IMR-90 (cell line): ENCODE data around the gene ZNF558. TPM values are rescaled to one million over a fixed set of nuclear protein-coding genes. Genes with fewer than 3 reads are reported as not detected.

Experiments
- ATAC-seq: fragments of 200-7000 bp; cut with Tn5 transposase; 2 replicates; pipeline ENCODE4 v1.9.1; 2020; ENCODE audit warnings: low read depth, mild to moderate bottlenecking, moderate library complexity
- BruUV-seq: library from RNA; stranded (reverse); fragments of 400-500 nt; replicated peaks from 2 replicates; lab custom pipeline; 2021; lab: Mats Ljungman, UMichigan
- CTCF ChIA-PET: fragments of 300-600 bp; formaldehyde crosslinking; extraction: SDS; loops from one replicate; lab custom pipeline; 2021; ENCODE audit warnings: antibody characterized with exemption; lab: Yijun Ruan, JAX
- POLR2A ChIA-PET: fragments of 300-600 bp; sonication (Branson Sonifier 250); formaldehyde crosslinking; loops from one replicate; lab custom pipeline; 2022; ENCODE audit warnings: antibody characterized with exemption; ENCODE audit not compliant: unreplicated experiment; lab: Charles Lee
- DNase-seq: peaks from one replicate; pipeline ENCODE4 v3.0.0; 2013
- H2AFZ ChIP-seq: replicated peaks from 2 replicates; pipeline ENCODE3; 2013; ENCODE audit warnings: low read length, mild to moderate bottlenecking; ENCODE audit not compliant: poor library complexity
- H2AK5ac ChIP-seq: 2 replicates; pipeline ENCODE4 v1.6.1; 2013; ENCODE audit warnings: low read depth, low read length, inconsistent platforms
- H2AK9ac ChIP-seq: replicated peaks from 2 replicates; pipeline ENCODE3; 2013; ENCODE audit warnings: mild to moderate bottlenecking, low read depth, low read length, moderate library complexity; ENCODE audit not compliant: poor library complexity
- H2BK120ac ChIP-seq: 2 replicates; pipeline ENCODE4 v1.6.1; 2013; ENCODE audit warnings: low read depth, low read length, inconsistent platforms
- H2BK15ac ChIP-seq: 3 replicates; pipeline ENCODE4 v1.6.1; 2013; ENCODE audit warnings: low read depth, low read length, inconsistent platforms
- H2BK20ac ChIP-seq: 2 replicates; pipeline ENCODE4 v1.6.1; 2013; ENCODE audit warnings: low read depth, mild to moderate bottlenecking, inconsistent platforms, low read length, moderate library complexity
- H2BK5ac ChIP-seq: 2 replicates; pipeline ENCODE4 v1.6.1; 2013; ENCODE audit warnings: mild to moderate bottlenecking, low read depth, low read length, inconsistent platforms; ENCODE audit not compliant: poor library complexity, severe bottlenecking
- H3K14ac ChIP-seq: replicated peaks from 2 replicates; pipeline ENCODE4 v1.6.1; 2013; ENCODE audit warnings: low read depth, low read length, inconsistent platforms
- H3K18ac ChIP-seq: 2 replicates; pipeline ENCODE4 v1.6.1; 2013; ENCODE audit warnings: low read depth, low read length, control low read depth
- H3K23ac ChIP-seq: 2 replicates; pipeline ENCODE4 v1.6.1; 2013; ENCODE audit warnings: low read depth, low read length, inconsistent platforms
- H3K27ac ChIP-seq: 2 replicates; pipeline ENCODE4 v1.5.1; 2013; ENCODE audit warnings: mild to moderate bottlenecking, control low read depth, low read length; ENCODE audit not compliant: insufficient read depth
- H3K27me3 ChIP-seq: 2 replicates; pipeline ENCODE4 v1.6.1; 2013; ENCODE audit warnings: low read length; ENCODE audit not compliant: control insufficient read depth, insufficient read depth
- H3K36me3 ChIP-seq: 2 replicates; pipeline ENCODE4 v1.6.1; 2013; ENCODE audit warnings: low read length, mixed read lengths; ENCODE audit not compliant: control insufficient read depth, insufficient read depth
- H3K4ac ChIP-seq: 2 replicates; pipeline ENCODE4 v1.6.1; 2013; ENCODE audit warnings: low read depth, low read length, inconsistent platforms
- H3K4me1 ChIP-seq: 2 replicates; pipeline ENCODE4 v1.6.1; 2013; ENCODE audit warnings: low read length, mixed read lengths; ENCODE audit not compliant: control insufficient read depth, insufficient read depth
- H3K4me2 ChIP-seq: 2 replicates; pipeline ENCODE4 v1.6.1; 2013; ENCODE audit warnings: low read depth, mild to moderate bottlenecking, control low read depth, low read length, moderate library complexity
- H3K4me3 ChIP-seq: 2 replicates; pipeline ENCODE4 v1.5.1; 2013; ENCODE audit warnings: low read depth, mild to moderate bottlenecking, control low read depth, low read length, moderate library complexity; ENCODE audit not compliant: insufficient read depth
- H3K56ac ChIP-seq: 2 replicates; pipeline ENCODE4 v1.6.1; 2013; ENCODE audit warnings: low read length, inconsistent platforms; ENCODE audit not compliant: insufficient read depth; ENCODE audit errors: extremely low read depth
- H3K79me1 ChIP-seq, 2 experiments: 2 replicates each; pipeline ENCODE4 v1.6.1; 2013; ENCODE audit warnings: low read length in 2 of 2, inconsistent platforms in 1 of 2, low read depth in 1 of 2
- H3K9ac ChIP-seq: 2 replicates; pipeline ENCODE4 v1.6.1; 2013; ENCODE audit warnings: low read depth, low read length, control low read depth
- H3K9me1 ChIP-seq: 2 replicates; pipeline ENCODE4 v1.6.1; 2013; ENCODE audit warnings: low read length, inconsistent platforms; ENCODE audit not compliant: insufficient read depth
- H3K9me3 ChIP-seq: 2 replicates; pipeline ENCODE4 v1.6.1; 2013; ENCODE audit warnings: low read length; ENCODE audit not compliant: control insufficient read depth, insufficient read depth
- H4K20me1 ChIP-seq: 2 replicates; pipeline ENCODE4 v1.6.1; 2013; ENCODE audit warnings: low read length, inconsistent platforms; ENCODE audit not compliant: insufficient read depth
- H4K5ac ChIP-seq: 2 replicates; pipeline ENCODE4 v1.6.1; 2013; ENCODE audit warnings: mild to moderate bottlenecking, low read depth, low read length, control low read depth
- H4K8ac ChIP-seq, 2 experiments: 2 replicates each; pipeline ENCODE4 v1.6.1; 2013; ENCODE audit warnings: low read depth in 2 of 2, low read length in 2 of 2, control low read depth in 1 of 2, inconsistent platforms in 1 of 2
- H4K91ac ChIP-seq: 2 replicates; pipeline ENCODE4 v1.6.1; 2013; ENCODE audit warnings: low read depth, low read length, inconsistent platforms; ENCODE audit not compliant: insufficient read depth
- BHLHE40 ChIP-seq: fragments of 150-350 bp; IDR thresholded peaks from 2 replicates; pipeline ENCODE4 v1.6.1; 2016; ENCODE audit warnings: mild to moderate bottlenecking, low read depth, low read length
- CEBPB ChIP-seq: IDR thresholded peaks from 2 replicates; pipeline ENCODE4 v1.6.1; 2012; ENCODE audit warnings: low read depth, low read length, improper control_type of control experiment
- CHD1 ChIP-seq: IDR thresholded peaks from 2 replicates; pipeline ENCODE4 v1.6.1; 2012; ENCODE audit warnings: low read depth, low read length, improper control_type of control experiment
- FOS ChIP-seq: fragments of 150-350 bp; IDR thresholded peaks from 2 replicates; pipeline ENCODE4 v1.6.1; 2016; ENCODE audit warnings: low read depth, low read length
- MAFK ChIP-seq: IDR thresholded peaks from 2 replicates; pipeline ENCODE4 v1.6.1; 2012; ENCODE audit warnings: low read depth, low read length, improper control_type of control experiment
- MAZ ChIP-seq: IDR thresholded peaks from 2 replicates; pipeline ENCODE4 v1.6.1; 2012; ENCODE audit warnings: low read depth, mild to moderate bottlenecking, low read length, improper control_type of control experiment, moderate library complexity, borderline replicate concordance
- MXI1 ChIP-seq: IDR thresholded peaks from 2 replicates; pipeline ENCODE4 v1.6.1; 2012; ENCODE audit warnings: low read depth, mild to moderate bottlenecking, low read length, moderate library complexity, borderline replicate concordance
- NFE2L2 ChIP-seq: fragments of 150-350 bp; IDR thresholded peaks from 2 replicates; pipeline ENCODE4 v1.6.1; 2016; ENCODE audit warnings: low read depth, mild to moderate bottlenecking, low read length
- POLR2A ChIP-seq: IDR thresholded peaks from 2 replicates; pipeline ENCODE4 v1.6.1; 2012; ENCODE audit warnings: mild to moderate bottlenecking, low read depth, low read length
- RAD21 ChIP-seq: IDR thresholded peaks from 2 replicates; pipeline ENCODE4 v1.6.1; 2012; ENCODE audit warnings: low read length, improper control_type of control experiment
- RCOR1 ChIP-seq: IDR thresholded peaks from 2 replicates; pipeline ENCODE4 v1.6.1; 2012; ENCODE audit warnings: mild to moderate bottlenecking, low read length, improper control_type of control experiment; ENCODE audit not compliant: insufficient replicate concordance
- RFX5 ChIP-seq: IDR thresholded peaks from 2 replicates; pipeline ENCODE4 v1.8.0; 2012; ENCODE audit warnings: low read depth, mild to moderate bottlenecking, low read length, moderate library complexity
- SMC3 ChIP-seq: fragments of 150-350 bp; IDR thresholded peaks from 2 replicates; pipeline ENCODE4 v1.6.1; 2016; ENCODE audit warnings: low read depth, mild to moderate bottlenecking, antibody characterized with exemption, low read length, moderate library complexity
- WGBS, 2 experiments: methylation state at CpG; one replicate each; pipeline versions ENCODE4 v1.1.5 to v1.1.7; 2013; ENCODE audit warnings: missing lambda C conversion rate in 2 of 2; ENCODE audit not compliant: insufficient read length in 1 of 2; ENCODE audit errors: extremely low coverage in 2 of 2; 5-methylcytosine and 5-hydroxymethylcytosine counted together
- dilution Hi-C: fragments of 300-500 bp; cut with HindIII; formaldehyde crosslinking; loops from one replicate; pipeline ENCODE4 v1.14.3; 2018; ENCODE audit warnings: low sequenced_read_pairs; ENCODE audit not compliant: unreplicated experiment
- in situ Hi-C: fragments of 300-500 bp; cut with MboI; formaldehyde crosslinking; loops from 3 replicates; pipeline ENCODE4 v1.14.3; 2019; ENCODE audit warnings: low sequenced_read_pairs, inconsistent platforms, mixed read lengths
- intact Hi-C: fragments of 100-400 bp; cut with micrococcal nuclease; formaldehyde crosslinking; loops from 2 replicates; pipeline ENCODE4 v1.10.0; 2022
- polyA plus RNA-seq, 3 experiments: library from polyadenylated mRNA; depleted of rRNA; stranded (reverse); fragments of >200 nt; gene quantifications; 2 replicates each; pipeline ENCODE4 v1.2.3, GENCODE V29; 2012; ENCODE audit warnings: low replicate concordance in 1 of 3
- total RNA-seq: library from RNA; depleted of rRNA; stranded (reverse); fragments of >200 nt; gene quantifications from 2 replicates; pipeline ENCODE4 v1.2.3, GENCODE V29; 2012
- TF ChIP-seq, protein P1 (sequence below): fragments of 150-350 bp; IDR thresholded peaks from 2 replicates; pipeline ENCODE4 v1.6.1; 2017; ENCODE audit warnings: mild to moderate bottlenecking, antibody characterized with exemption, low read length, low read depth
- TF ChIP-seq, protein P2 (sequence below): conservative IDR thresholded peaks from 2 replicates; pipeline ENCODE4 v1.5.1; 2012; ENCODE audit warnings: mild to moderate bottlenecking, low read depth, low read length, improper control_type of control experiment
- TF ChIP-seq, protein P3 (sequence below): fragments of 150-350 bp; IDR thresholded peaks from 2 replicates; pipeline ENCODE4 v1.6.1; 2016; ENCODE audit warnings: low read depth, mild to moderate bottlenecking, low read length, moderate library complexity, borderline replicate concordance

ZNF558 gene
- total and polyA plus RNA-seq, 2 of the 4 experiments (the other 2 are of a cell fraction) = 14.3 to 21.0 TPM

DNA sequence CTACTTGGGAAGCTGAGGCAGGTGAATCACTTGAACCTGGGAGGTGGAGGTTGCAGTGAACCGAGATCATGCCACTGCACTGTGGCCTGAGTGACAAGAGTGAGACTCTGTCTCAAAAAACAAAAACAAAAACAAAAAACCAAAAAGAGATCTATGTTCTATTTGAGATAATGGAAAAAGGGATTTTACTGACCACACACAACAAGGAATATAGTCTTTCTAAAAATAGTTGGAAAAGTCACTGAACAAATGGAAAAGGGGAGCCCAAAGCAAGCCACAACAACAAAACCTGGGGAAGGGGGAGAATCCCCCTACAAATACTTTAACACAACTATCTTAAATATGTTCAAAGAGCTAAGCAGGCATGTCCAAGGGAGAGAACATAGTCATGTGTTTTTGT is 37.3 kb downstream of the ZNF558 start:
- dilution Hi-C loops (no loop called here), in situ Hi-C loops (no loop called here), intact Hi-C loops (no loop called here)
- H3K18ac ChIP-seq = no peak overlapping the region
- H2AK5ac ChIP-seq = no peak overlapping the region
- H2BK15ac ChIP-seq = no peak overlapping the region
- no peak overlapping the region for H2AK9ac ChIP-seq
- no peak overlapping the region for H3K14ac ChIP-seq
- H3K9ac ChIP-seq = no peak overlapping the region
- ChIA-PET POLR2A (no interaction called here), CTCF (no interaction called here)
- H3K27ac ChIP-seq = no peak overlapping the region
- no peaks in the 10 kb centered on the region for H3K9me1 ChIP-seq
- no peak overlapping the region for H2AFZ ChIP-seq
- no peaks in the 10 kb centered on the region for H3K79me1 ChIP-seq
- H4K91ac ChIP-seq = no peak overlapping the region
- BruUV-seq = no TSS peak
- no peak overlapping the region for H2BK120ac ChIP-seq
- no peak overlapping the region for H3K56ac ChIP-seq
- peaks cover 10% of the 10 kb centered on the region for H3K9me3 ChIP-seq
- no peak overlapping the region for H3K4me3 ChIP-seq
- H3K23ac ChIP-seq = no peak overlapping the region
- no peak for TF ChIP-seq NFE2L2
- no peak for TF ChIP-seq CHD1
- no peak for TF ChIP-seq MXI1
- TF ChIP-seq MAFK = no peak
- TF ChIP-seq MAZ = no peak
- TF ChIP-seq SMC3 = no peak
- TF ChIP-seq CEBPB = no peak
- TF ChIP-seq, protein P1, sequence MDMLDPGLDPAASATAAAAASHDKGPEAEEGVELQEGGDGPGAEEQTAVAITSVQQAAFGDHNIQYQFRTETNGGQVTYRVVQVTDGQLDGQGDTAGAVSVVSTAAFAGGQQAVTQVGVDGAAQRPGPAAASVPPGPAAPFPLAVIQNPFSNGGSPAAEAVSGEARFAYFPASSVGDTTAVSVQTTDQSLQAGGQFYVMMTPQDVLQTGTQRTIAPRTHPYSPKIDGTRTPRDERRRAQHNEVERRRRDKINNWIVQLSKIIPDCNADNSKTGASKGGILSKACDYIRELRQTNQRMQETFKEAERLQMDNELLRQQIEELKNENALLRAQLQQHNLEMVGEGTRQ = no peak
- TF ChIP-seq RAD21 = no peak
- TF ChIP-seq RCOR1 = no peak
- TF ChIP-seq, protein P2, sequence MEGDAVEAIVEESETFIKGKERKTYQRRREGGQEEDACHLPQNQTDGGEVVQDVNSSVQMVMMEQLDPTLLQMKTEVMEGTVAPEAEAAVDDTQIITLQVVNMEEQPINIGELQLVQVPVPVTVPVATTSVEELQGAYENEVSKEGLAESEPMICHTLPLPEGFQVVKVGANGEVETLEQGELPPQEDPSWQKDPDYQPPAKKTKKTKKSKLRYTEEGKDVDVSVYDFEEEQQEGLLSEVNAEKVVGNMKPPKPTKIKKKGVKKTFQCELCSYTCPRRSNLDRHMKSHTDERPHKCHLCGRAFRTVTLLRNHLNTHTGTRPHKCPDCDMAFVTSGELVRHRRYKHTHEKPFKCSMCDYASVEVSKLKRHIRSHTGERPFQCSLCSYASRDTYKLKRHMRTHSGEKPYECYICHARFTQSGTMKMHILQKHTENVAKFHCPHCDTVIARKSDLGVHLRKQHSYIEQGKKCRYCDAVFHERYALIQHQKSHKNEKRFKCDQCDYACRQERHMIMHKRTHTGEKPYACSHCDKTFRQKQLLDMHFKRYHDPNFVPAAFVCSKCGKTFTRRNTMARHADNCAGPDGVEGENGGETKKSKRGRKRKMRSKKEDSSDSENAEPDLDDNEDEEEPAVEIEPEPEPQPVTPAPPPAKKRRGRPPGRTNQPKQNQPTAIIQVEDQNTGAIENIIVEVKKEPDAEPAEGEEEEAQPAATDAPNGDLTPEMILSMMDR = no peak
- TF ChIP-seq POLR2A = no peak
- TF ChIP-seq RFX5 = no peak
- TF ChIP-seq, protein P3, sequence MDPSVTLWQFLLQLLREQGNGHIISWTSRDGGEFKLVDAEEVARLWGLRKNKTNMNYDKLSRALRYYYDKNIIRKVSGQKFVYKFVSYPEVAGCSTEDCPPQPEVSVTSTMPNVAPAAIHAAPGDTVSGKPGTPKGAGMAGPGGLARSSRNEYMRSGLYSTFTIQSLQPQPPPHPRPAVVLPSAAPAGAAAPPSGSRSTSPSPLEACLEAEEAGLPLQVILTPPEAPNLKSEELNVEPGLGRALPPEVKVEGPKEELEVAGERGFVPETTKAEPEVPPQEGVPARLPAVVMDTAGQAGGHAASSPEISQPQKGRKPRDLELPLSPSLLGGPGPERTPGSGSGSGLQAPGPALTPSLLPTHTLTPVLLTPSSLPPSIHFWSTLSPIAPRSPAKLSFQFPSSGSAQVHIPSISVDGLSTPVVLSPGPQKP = no peak
- TF ChIP-seq FOS = no peak
- no peak for TF ChIP-seq BHLHE40
- no peaks in the 10 kb centered on the region for H4K20me1 ChIP-seq
- ATAC-seq (no peak), DNase-seq (no peak)
- no peak overlapping the region for H3K4ac ChIP-seq
- H3K36me3 ChIP-seq = no peaks in the 10 kb centered on the region
- WGBS, 2 experiments = no CpG with 5 or more reads among the region's 1 CpG
- H2BK5ac ChIP-seq = no peak overlapping the region
- H3K4me2 ChIP-seq = no peak overlapping the region
- no peaks in the 10 kb centered on the region for H3K4me1 ChIP-seq
- no peak overlapping the region for H4K5ac ChIP-seq
- H2BK20ac ChIP-seq = no peak overlapping the region
- no peak overlapping the region for H4K8ac ChIP-seq
- no peaks in the 10 kb centered on the region for H3K27me3 ChIP-seq
